Neural progenitor cell (in vitro differentiated cells): ENCODE results near the gene LIAS. TPM values are rescaled to one million over a fixed set of nuclear protein-coding genes. Genes with fewer than 3 reads are reported as not detected.
"Not testable (repeated sequence)": the region's sequence is repeated elsewhere in the genome, so short reads cannot be mapped to it uniquely, and the experiment has no call there.

Source experiments
- DNase-seq: peaks from one replicate; pipeline ENCODE4 v3.0.0-alpha.2; 2016; ENCODE audit warnings: low spot score
- H2AFZ ChIP-seq: fragments of 200-600 bp; sonication (generic); replicated peaks from 2 replicates; pipeline ENCODE4 v1.6.1; 2016; ENCODE audit warnings: antibody characterized with exemption
- H3F3A ChIP-seq: fragments of 200-600 bp; sonication (generic); 2 replicates; pipeline ENCODE4 v1.6.1; 2016; ENCODE audit warnings: antibody characterized with exemption, low read depth
- H3K27ac ChIP-seq: fragments of 200-600 bp; sonication (generic); 2 replicates; pipeline ENCODE4 v1.5.1; 2016; ENCODE audit warnings: mild to moderate bottlenecking
- H3K27me3 ChIP-seq: fragments of 200-600 bp; sonication (generic); 2 replicates; pipeline ENCODE4 v1.6.1; 2016; ENCODE audit warnings: mild to moderate bottlenecking, moderate library complexity
- H3K36me3 ChIP-seq: fragments of 200-600 bp; sonication (generic); 2 replicates; pipeline ENCODE4 v1.5.1; 2016
- H3K4me1 ChIP-seq: fragments of 200-600 bp; sonication (generic); 2 replicates; pipeline ENCODE4 v1.6.1; 2016; ENCODE audit warnings: mixed run types
- H3K4me2 ChIP-seq: fragments of 200-600 bp; sonication (generic); 2 replicates; pipeline ENCODE4 v1.6.1; 2016
- H3K4me3 ChIP-seq: fragments of 200-600 bp; sonication (generic); 2 replicates; pipeline ENCODE4 v1.5.1; 2016
- H3K79me2 ChIP-seq: fragments of 200-600 bp; sonication (generic); 2 replicates; pipeline ENCODE4 v1.6.1; 2016; ENCODE audit warnings: low read depth
- H3K9ac ChIP-seq: fragments of 200-600 bp; sonication (generic); 2 replicates; pipeline ENCODE4 v1.6.1; 2016
- H3K9me3 ChIP-seq: fragments of 200-600 bp; sonication (generic); 2 replicates; pipeline ENCODE4 v1.5.1; 2016; ENCODE audit warnings: low read depth
- H4K20me1 ChIP-seq: fragments of 200-600 bp; sonication (generic); 2 replicates; pipeline ENCODE4 v1.6.1; 2016; ENCODE audit warnings: low read depth
- H3K27ac Mint-ChIP-seq: 3 replicates; pipeline ENCODE4 v1.8.0; 2021; ENCODE audit warnings: mixed read lengths
- H3K27me3 Mint-ChIP-seq: 2 replicates; pipeline ENCODE4 v1.8.0; 2022; ENCODE audit warnings: low read depth, mild to moderate bottlenecking, inconsistent platforms, moderate library complexity, mixed read lengths; ENCODE audit not compliant: insufficient read depth
- H3K36me3 Mint-ChIP-seq: 3 replicates; pipeline ENCODE4 v1.8.0; 2021; ENCODE audit warnings: mixed read lengths
- H3K4me1 Mint-ChIP-seq: 3 replicates; pipeline ENCODE4 v1.8.0; 2021; ENCODE audit warnings: mixed read lengths
- H3K4me3 Mint-ChIP-seq: 3 replicates; pipeline ENCODE4 v1.8.0; 2021; ENCODE audit warnings: mild to moderate bottlenecking, moderate library complexity, mixed read lengths
- H3K9me3 Mint-ChIP-seq: 3 replicates; pipeline ENCODE4 v1.8.0; 2020; ENCODE audit warnings: mixed read lengths
- EZH2 ChIP-seq: fragments of 200-600 bp; sonication (generic); IDR thresholded peaks from 2 replicates; pipeline ENCODE4 v1.6.1; 2017; ENCODE audit warnings: antibody characterized with exemption, mild to moderate bottlenecking, moderate library complexity
- EZH2phosphoT487 ChIP-seq: fragments of 200-600 bp; sonication (generic); IDR thresholded peaks from 2 replicates; pipeline ENCODE4 v1.6.1; 2017; ENCODE audit warnings: antibody characterized with exemption
- total RNA-seq: library from RNA; depleted of rRNA; stranded (reverse); fragments of >200 nt; gene quantifications from 2 replicates; pipeline ENCODE4 v1.2.3, GENCODE V29; 2015; ENCODE audit warnings: low replicate concordance
- TF ChIP-seq, protein P1 (sequence below): fragments of 200-600 bp; sonication (generic); IDR thresholded peaks from 2 replicates; pipeline ENCODE4 v1.5.1; 2017; ENCODE audit warnings: antibody characterized with exemption, mild to moderate bottlenecking

The LIAS gene
- total RNA-seq, 1 donor from 2014 or later: 30.5 TPM

DNA sequence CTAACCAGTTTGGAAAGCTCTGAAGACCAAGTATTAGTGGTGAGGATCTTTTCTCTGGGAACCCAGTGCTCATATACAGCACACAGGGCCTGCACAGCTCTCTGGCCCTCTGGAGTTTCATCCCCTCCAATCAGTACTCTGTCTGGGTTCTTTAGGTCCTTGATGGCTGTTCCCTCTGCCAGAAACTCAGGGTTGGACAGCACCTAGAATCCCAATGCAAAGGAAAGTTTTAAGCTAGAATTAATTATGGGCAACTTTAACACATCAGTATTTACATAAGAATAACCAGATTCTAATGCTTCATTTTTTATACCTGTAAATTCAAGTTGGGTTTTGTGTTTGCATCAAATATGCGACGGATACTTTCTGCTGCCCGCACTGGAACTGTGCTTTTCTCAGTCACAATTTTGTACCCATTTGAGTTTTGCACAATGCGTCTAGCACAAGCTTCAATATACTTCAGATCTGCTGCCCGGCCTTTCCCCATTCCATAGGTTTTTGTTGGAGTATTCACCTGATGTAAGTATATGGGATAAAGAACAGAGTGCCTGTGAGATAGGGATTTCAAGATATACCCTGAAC, 51.6 kb downstream of the LIAS start:
- Mint-ChIP-seq H3K27me3 (no peaks in the 10 kb centered on the region), H3K9me3 (no peaks in the 10 kb centered on the region), H3K4me1 (no peaks in the 10 kb centered on the region), H3K36me3 (peaks cover 18% of the 10 kb centered on the region), H3K4me3 (no peak overlapping the region), H3K27ac (no peak overlapping the region)
- Histone ChIP-seq H3F3A (peaks cover 5% of the 10 kb centered on the region), H4K20me1 (peaks cover 6% of the 10 kb centered on the region), H3K4me1 (no peaks in the 10 kb centered on the region), H2AFZ (no peak overlapping the region), H3K27ac (no peak overlapping the region), H3K4me2 (no peak overlapping the region), H3K27me3 (no peaks in the 10 kb centered on the region), H3K9me3 (no peaks in the 10 kb centered on the region), H3K79me2 (peaks cover 13% of the 10 kb centered on the region), H3K9ac (no peak overlapping the region), H3K4me3 (no peak overlapping the region), H3K36me3 (peaks cover 41% of the 10 kb centered on the region)
- DNase-seq: no peak
- TF ChIP-seq EZH2 (no peak), EZH2phosphoT487 (no peak)
- TF ChIP-seq, protein P1, sequence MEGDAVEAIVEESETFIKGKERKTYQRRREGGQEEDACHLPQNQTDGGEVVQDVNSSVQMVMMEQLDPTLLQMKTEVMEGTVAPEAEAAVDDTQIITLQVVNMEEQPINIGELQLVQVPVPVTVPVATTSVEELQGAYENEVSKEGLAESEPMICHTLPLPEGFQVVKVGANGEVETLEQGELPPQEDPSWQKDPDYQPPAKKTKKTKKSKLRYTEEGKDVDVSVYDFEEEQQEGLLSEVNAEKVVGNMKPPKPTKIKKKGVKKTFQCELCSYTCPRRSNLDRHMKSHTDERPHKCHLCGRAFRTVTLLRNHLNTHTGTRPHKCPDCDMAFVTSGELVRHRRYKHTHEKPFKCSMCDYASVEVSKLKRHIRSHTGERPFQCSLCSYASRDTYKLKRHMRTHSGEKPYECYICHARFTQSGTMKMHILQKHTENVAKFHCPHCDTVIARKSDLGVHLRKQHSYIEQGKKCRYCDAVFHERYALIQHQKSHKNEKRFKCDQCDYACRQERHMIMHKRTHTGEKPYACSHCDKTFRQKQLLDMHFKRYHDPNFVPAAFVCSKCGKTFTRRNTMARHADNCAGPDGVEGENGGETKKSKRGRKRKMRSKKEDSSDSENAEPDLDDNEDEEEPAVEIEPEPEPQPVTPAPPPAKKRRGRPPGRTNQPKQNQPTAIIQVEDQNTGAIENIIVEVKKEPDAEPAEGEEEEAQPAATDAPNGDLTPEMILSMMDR: no peak

DNA sequence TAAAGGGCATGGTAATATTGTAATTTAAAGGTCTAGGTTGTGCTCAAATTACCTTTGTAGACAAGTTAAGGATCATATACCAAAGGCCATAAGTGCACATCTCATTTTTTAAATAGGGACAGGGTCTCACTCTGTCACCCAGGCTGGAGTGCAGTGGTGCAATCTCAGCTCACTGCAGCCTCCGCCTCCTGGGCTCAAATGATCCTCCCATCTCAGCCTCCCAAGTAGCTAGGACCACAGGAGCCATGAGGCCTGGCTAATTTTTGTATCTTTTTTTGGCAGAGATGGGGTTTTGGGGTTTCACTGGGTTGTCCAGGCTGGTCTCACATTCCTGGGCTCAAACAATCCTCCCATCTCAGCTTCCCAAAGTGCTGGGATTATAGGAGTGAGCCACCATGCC, 55.4 kb downstream of the LIAS start:
- H3F3A ChIP-seq, H3K4me3 Mint-ChIP-seq, H3K4me2 ChIP-seq, H3K4me1 Mint-ChIP-seq, H3K27ac ChIP-seq, H3K9me3 ChIP-seq, H3K4me1 ChIP-seq, H3K9me3 Mint-ChIP-seq, H3K9ac ChIP-seq, H3K27me3 ChIP-seq, H2AFZ ChIP-seq, H3K27me3 Mint-ChIP-seq, DNase-seq, H3K4me3 ChIP-seq, H3K27ac Mint-ChIP-seq: not testable (repeated sequence)
- Histone ChIP-seq H4K20me1 (peaks cover 15% of the 10 kb centered on the region), H3K36me3 (peaks cover 28% of the 10 kb centered on the region), H3K79me2 (peaks cover 51% of the 10 kb centered on the region)
- H3K36me3 Mint-ChIP-seq: peaks cover 19% of the 10 kb centered on the region

DNA sequence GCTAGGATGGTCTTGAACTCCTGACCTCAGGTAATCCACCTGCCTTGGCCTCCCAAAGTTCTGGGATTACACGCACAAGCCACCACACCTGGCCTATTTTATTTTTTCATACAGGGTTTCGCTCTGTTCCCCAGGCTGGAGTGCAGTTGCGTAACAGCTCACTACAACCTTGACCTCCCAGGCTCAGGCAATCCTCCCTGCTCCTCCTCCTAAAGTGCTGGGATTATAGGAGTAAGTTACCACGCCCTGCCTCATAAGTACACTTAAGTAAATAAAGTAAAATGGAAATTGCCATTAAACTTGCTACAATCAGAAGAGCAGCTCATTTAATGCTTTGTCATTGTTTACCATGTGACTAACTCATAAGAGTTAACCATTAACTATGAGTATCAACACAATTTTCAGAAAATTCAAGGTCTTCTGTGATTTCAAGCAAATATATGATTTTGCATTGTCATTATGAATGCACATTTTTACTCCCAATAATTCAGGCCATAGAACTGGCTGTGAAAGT, 56.1 kb downstream of the LIAS start:
- H3K9me3 ChIP-seq: no peaks in the 10 kb centered on the region
- H3K27me3 ChIP-seq: no peaks in the 10 kb centered on the region
- H3K4me3 ChIP-seq: no peak overlapping the region
- H3K36me3 ChIP-seq: peaks cover 23% of the 10 kb centered on the region
- no peaks in the 10 kb centered on the region for H3K4me1 ChIP-seq
- H2AFZ ChIP-seq: no peak overlapping the region
- no peak for TF ChIP-seq EZH2phosphoT487
- TF ChIP-seq, protein P1: no peak
- no peak for TF ChIP-seq EZH2
- Mint-ChIP-seq H3K4me3 (no peak overlapping the region), H3K9me3 (no peaks in the 10 kb centered on the region), H3K36me3 (peaks cover 16% of the 10 kb centered on the region), H3K27ac (no peak overlapping the region), H3K27me3 (no peaks in the 10 kb centered on the region), H3K4me1 (no peaks in the 10 kb centered on the region)
- no peak overlapping the region for H3K9ac ChIP-seq
- H4K20me1 ChIP-seq: peaks cover 15% of the 10 kb centered on the region
- H3K27ac ChIP-seq: no peak overlapping the region
- no peak for DNase-seq
- H3K79me2 ChIP-seq: peaks cover 58% of the 10 kb centered on the region
- H3F3A ChIP-seq: peaks cover 6% of the 10 kb centered on the region
- no peak overlapping the region for H3K4me2 ChIP-seq

DNA sequence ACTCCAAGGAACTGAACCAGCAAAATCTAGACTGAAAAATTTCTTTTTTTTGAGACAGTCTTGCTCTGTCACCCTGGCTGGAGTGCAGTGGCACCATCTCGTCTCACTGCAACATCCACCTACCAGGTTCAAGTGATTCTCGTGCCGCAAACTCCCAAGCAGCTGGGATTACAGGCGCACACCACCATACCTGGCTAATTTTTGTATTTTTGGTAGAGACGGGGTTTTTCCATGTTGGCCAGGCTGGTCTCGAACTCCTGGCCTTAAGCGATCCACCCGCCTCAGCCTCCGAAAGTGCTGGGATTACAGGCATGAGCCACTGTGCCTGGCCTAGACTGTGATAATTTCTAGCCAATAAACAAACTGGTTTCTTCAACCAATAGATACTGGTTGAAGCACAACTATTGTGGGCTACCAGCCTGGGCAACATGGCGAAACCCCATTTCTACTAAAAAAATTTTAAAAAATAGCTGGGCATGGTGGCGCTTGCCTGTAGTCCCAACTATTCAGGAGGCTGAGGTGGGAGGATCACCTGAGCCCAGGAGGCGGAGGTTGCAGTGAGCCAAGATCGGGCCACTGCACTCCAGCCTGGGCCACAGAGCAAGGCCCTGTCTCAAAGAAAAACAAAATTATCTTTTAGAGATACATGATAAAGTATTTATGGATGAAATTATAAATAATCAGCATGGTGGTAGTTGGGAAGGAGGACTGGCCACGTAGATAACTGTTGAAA, 57.0 kb downstream of the LIAS start:
- H3K9ac ChIP-seq, H3K27me3 ChIP-seq, H2AFZ ChIP-seq, H3K9me3 ChIP-seq, DNase-seq, H3K27ac Mint-ChIP-seq, H3K4me3 ChIP-seq, H3K27ac ChIP-seq, H3K4me3 Mint-ChIP-seq, H3K4me1 Mint-ChIP-seq, H3F3A ChIP-seq, H3K27me3 Mint-ChIP-seq, H3K4me1 ChIP-seq, H3K9me3 Mint-ChIP-seq, H3K4me2 ChIP-seq: not testable (repeated sequence)
- peaks cover 67% of the 10 kb centered on the region for H3K79me2 ChIP-seq
- peaks cover 19% of the 10 kb centered on the region for H3K36me3 ChIP-seq
- H4K20me1 ChIP-seq: peaks cover 15% of the 10 kb centered on the region
- H3K36me3 Mint-ChIP-seq: peaks cover 13% of the 10 kb centered on the region
